ENCODE results near the gene FAF1.

- TF ChIP-seq POLR2A (IDR thresholded peaks at IDR 0.05; ENCODE audit: low read depth) (no peak), CTCF (IDR thresholded peaks at IDR 0.05) (no peak), EP300 (IDR thresholded peaks at IDR 0.05) (no peak)
Measured at GRCh38 chr1:50971748-50972305, 11.8 kb upstream of the FAF1 start.

Data from esophagus muscularis mucosa (tissue), 4 donors.